A549 (cell line): Measurements from ENCODE around the gene FADS6. TPM values are rescaled to one million over a fixed set of nuclear protein-coding genes. Genes with fewer than 3 reads are reported as not detected.

Source experiments
- ATAC-seq, 2 experiments: fragments of 200-7000 bp in 1 of 2; fragments of >200 bp in 1 of 2; cut with Nextera tagmentation in 1 of 2; cut with Tn5 transposase in 1 of 2; 3 replicates each; pipeline versions ENCODE4 v1.8.0 to v1.9.1; 2018 to 2020; ENCODE audit warnings: mild to moderate bottlenecking in 1 of 2, moderate library complexity in 1 of 2
- CTCF ChIA-PET: fragments of 300-600 bp; sonication (Branson Sonifier 250); formaldehyde crosslinking; extraction: SDS; loops from one replicate; lab custom pipeline; 2021; ENCODE audit warnings: antibody characterized with exemption, inconsistent platforms; lab: Yijun Ruan, JAX
- POLR2A ChIA-PET: fragments of 350-600 bp; formaldehyde crosslinking; extraction: SDS; loops from one replicate; lab custom pipeline; 2021; ENCODE audit warnings: antibody characterized with exemption, inconsistent platforms; lab: Yijun Ruan, JAX
- DNase-seq, 2 experiments: peaks; one replicate each; pipeline versions ENCODE4 v3.0.0 to v3.0.0-alpha.2; 2011 to 2016; ENCODE audit warnings: low read depth in 1 of 2, low spot score in 1 of 2
- FAIRE-seq: peaks from 2 replicates; lab custom pipeline; 2011; peaks lifted over from hg19 to GRCh38; lab: Jason Lieb, UNC
- H3K27ac ChIP-seq, 2 experiments: fragments of >200 bp; sonication (Bioruptor Twin); formaldehyde crosslinking; 3 replicates each; pipeline ENCODE4 v1.5.1; 2016 to 2017
- H3K4me1 ChIP-seq: fragments of >200 bp; sonication (Bioruptor Twin); formaldehyde crosslinking; 3 replicates; pipeline ENCODE4 v1.6.1; 2016
- H3K4me2 ChIP-seq: fragments of >200 bp; sonication (Bioruptor Twin); formaldehyde crosslinking; 3 replicates; pipeline ENCODE4 v1.6.1; 2016
- H3K4me3 ChIP-seq: fragments of >200 bp; sonication (Bioruptor Twin); formaldehyde crosslinking; 3 replicates; pipeline ENCODE4 v1.5.1; 2016
- H3K9me3 ChIP-seq: fragments of >200 bp; sonication (Bioruptor Twin); formaldehyde crosslinking; 3 replicates; pipeline ENCODE4 v1.6.1; 2016
- ATOH8 ChIP-seq: fragments of 250-450 bp; sonication (Bioruptor Pico); IDR thresholded peaks from 2 replicates; pipeline ENCODE4 v1.5.0; 2020; ENCODE audit warnings: low read depth, mild to moderate bottlenecking, moderate library complexity
- BCL3 ChIP-seq: fragments of >200 bp; sonication (Bioruptor Twin); formaldehyde crosslinking; IDR thresholded peaks from 3 replicates; pipeline ENCODE4 v1.6.1; 2016
- BHLHE40 ChIP-seq: IDR thresholded peaks from 2 replicates; pipeline ENCODE4 v1.6.1; 2012; ENCODE audit warnings: low read depth, low read length, inconsistent platforms
- CBX2 ChIP-seq: fragments of 200-600 bp; sonication (generic); IDR thresholded peaks from 2 replicates; pipeline ENCODE4 v1.6.1; 2016; ENCODE audit warnings: low read depth, mild to moderate bottlenecking, borderline replicate concordance
- CEBPB ChIP-seq, 2 experiments: fragments of >200 bp in 1 of 2; sonication (Bioruptor Twin) in 1 of 2; formaldehyde crosslinking in 1 of 2; IDR thresholded peaks; 2 replicates each; pipeline ENCODE4 v1.6.1; 2012 to 2016
- CHD2 ChIP-seq: fragments of 150-350 bp; IDR thresholded peaks from 2 replicates; pipeline ENCODE4 v1.6.1; 2014; ENCODE audit warnings: low read length; ENCODE audit not compliant: partially characterized antibody
- CHD4 ChIP-seq: fragments of 200-600 bp; sonication (generic); IDR thresholded peaks from 2 replicates; pipeline ENCODE4 v1.6.1; 2016; ENCODE audit warnings: antibody characterized with exemption, mild to moderate bottlenecking, borderline replicate concordance
- CTCF ChIP-seq: fragments of >200 bp; sonication (Bioruptor Twin); formaldehyde crosslinking; IDR thresholded peaks from 3 replicates; pipeline ENCODE4 v1.5.1; 2016
- EHMT2 ChIP-seq: fragments of 200-600 bp; sonication (generic); IDR thresholded peaks from 2 replicates; pipeline ENCODE4 v1.6.1; 2016; ENCODE audit warnings: antibody characterized with exemption, low read depth, mild to moderate bottlenecking, moderate library complexity
- ELK1 ChIP-seq: fragments of 150-350 bp; IDR thresholded peaks from 2 replicates; pipeline ENCODE4 v1.6.1; 2014; ENCODE audit warnings: low read depth, mild to moderate bottlenecking, low read length
- EP300 ChIP-seq, 2 experiments: fragments of >200 bp; sonication (Bioruptor Twin); formaldehyde crosslinking; IDR thresholded peaks; 2 replicates in 1 of 2; 3 replicates in 1 of 2; pipeline ENCODE4 v1.6.1; 2016 to 2017
- ESRRA ChIP-seq: fragments of 150-350 bp; IDR thresholded peaks from 2 replicates; pipeline ENCODE4 v1.6.1; 2014; ENCODE audit warnings: mild to moderate bottlenecking, low read length, borderline replicate concordance
- FOSL2 ChIP-seq, 2 experiments: fragments of 450-650 bp in 1 of 2; fragments of >200 bp in 1 of 2; sonication (Bioruptor Twin) in 1 of 2; formaldehyde crosslinking; IDR thresholded peaks; 2 replicates each; pipeline versions ENCODE4 v1.5.0 to v1.6.1; 2016 to 2020; ENCODE audit warnings: mild to moderate bottlenecking in 1 of 2, moderate library complexity in 1 of 2
- FOXS1 ChIP-seq: fragments of 250-450 bp; sonication (Bioruptor Pico); IDR thresholded peaks from 2 replicates; pipeline ENCODE4 v1.5.0; 2020; ENCODE audit warnings: mild to moderate bottlenecking, moderate library complexity
- HDAC2 ChIP-seq: fragments of 200-600 bp; sonication (generic); IDR thresholded peaks from 2 replicates; pipeline ENCODE4 v1.6.1; 2016
- HOXA7 ChIP-seq: fragments of 250-450 bp; sonication (Bioruptor Pico); IDR thresholded peaks from 2 replicates; pipeline ENCODE4 v1.5.0; 2020; ENCODE audit warnings: mild to moderate bottlenecking, moderate library complexity
- JUN ChIP-seq, 2 experiments: fragments of >200 bp; sonication (Bioruptor Twin); formaldehyde crosslinking; IDR thresholded peaks; 2 replicates in 1 of 2; 3 replicates in 1 of 2; pipeline ENCODE4 v1.6.1; 2016 to 2017
- KDM1A ChIP-seq: fragments of 200-600 bp; sonication (generic); IDR thresholded peaks from 2 replicates; pipeline ENCODE4 v1.6.1; 2016; ENCODE audit warnings: low read depth, mild to moderate bottlenecking
- MAX ChIP-seq: IDR thresholded peaks from 2 replicates; pipeline ENCODE4 v1.6.1; 2012
- MAZ ChIP-seq: fragments of 150-350 bp; IDR thresholded peaks from 2 replicates; pipeline ENCODE4 v1.6.1; 2014; ENCODE audit warnings: antibody characterized with exemption, low read depth, low read length, borderline replicate concordance
- NFE2L2 ChIP-seq: fragments of 150-350 bp; conservative IDR thresholded peaks from 2 replicates; pipeline ENCODE4 v1.6.1; 2014; ENCODE audit warnings: low read length
- NR3C1 ChIP-seq: fragments of >200 bp; sonication (Bioruptor Twin); formaldehyde crosslinking; IDR thresholded peaks from 3 replicates; pipeline ENCODE4 v1.6.1; 2017
- POLR2AphosphoS2 ChIP-seq: conservative IDR thresholded peaks from 2 replicates; pipeline ENCODE4 v1.6.1; 2012; ENCODE audit warnings: low read length, improper control_type of control experiment, inconsistent platforms
- RAD21 ChIP-seq, 2 experiments: fragments of >200 bp in 1 of 2; sonication (Bioruptor Twin) in 1 of 2; formaldehyde crosslinking in 1 of 2; IDR thresholded peaks in 1 of 2; conservative IDR thresholded peaks in 1 of 2; 2 replicates in 1 of 2; 3 replicates in 1 of 2; pipeline ENCODE4 v1.6.1; 2012 to 2018; ENCODE audit warnings: inconsistent platforms in 1 of 2
- RCOR1 ChIP-seq: fragments of 150-350 bp; IDR thresholded peaks from 2 replicates; pipeline ENCODE4 v1.6.1; 2014; ENCODE audit warnings: antibody characterized with exemption, low read length, low read depth
- RFX5 ChIP-seq: fragments of 450-650 bp; IDR thresholded peaks from 2 replicates; pipeline ENCODE4 v1.7.1; 2014; ENCODE audit warnings: antibody characterized with exemption, mild to moderate bottlenecking, moderate library complexity
- RNF2 ChIP-seq: fragments of 200-600 bp; sonication (generic); IDR thresholded peaks from 2 replicates; pipeline ENCODE4 v1.6.1; 2016; ENCODE audit warnings: low read depth, mild to moderate bottlenecking, antibody characterized with exemption, moderate library complexity, borderline replicate concordance
- SMC3 ChIP-seq: fragments of >200 bp; sonication (Bioruptor Twin); formaldehyde crosslinking; IDR thresholded peaks from 3 replicates; pipeline ENCODE4 v1.6.1; 2018; ENCODE audit warnings: inconsistent platforms
- SREBF2 ChIP-seq: fragments of 450-650 bp; IDR thresholded peaks from 2 replicates; pipeline ENCODE4 v1.6.1; 2014; ENCODE audit warnings: mild to moderate bottlenecking, moderate library complexity
- TFCP2L1 ChIP-seq: fragments of 250-450 bp; sonication (Bioruptor Pico); IDR thresholded peaks from 2 replicates; pipeline ENCODE4 v1.5.0; 2021; ENCODE audit warnings: mild to moderate bottlenecking
- TP53 ChIP-seq: fragments of 250-450 bp; sonication (Bioruptor Pico); IDR thresholded peaks from 2 replicates; pipeline ENCODE4 v1.5.0; 2021; ENCODE audit warnings: mild to moderate bottlenecking, moderate library complexity
- USF2 ChIP-seq: fragments of 450-650 bp; IDR thresholded peaks from 2 replicates; pipeline ENCODE4 v1.6.1; 2014; ENCODE audit warnings: antibody characterized with exemption
- ZC3H11A ChIP-seq: fragments of 450-650 bp; IDR thresholded peaks from 2 replicates; pipeline ENCODE4 v1.6.1; 2014; ENCODE audit warnings: antibody characterized with exemption, mild to moderate bottlenecking
- ZNF302 ChIP-seq: fragments of 250-450 bp; sonication (Bioruptor Pico); IDR thresholded peaks from 2 replicates; pipeline ENCODE4 v1.9.0; 2021; ENCODE audit warnings: inconsistent platforms, mild to moderate bottlenecking, moderate library complexity
- WGBS: methylation state at CpG from one replicate; pipeline ENCODE4 v1.1.6; 2017; ENCODE audit errors: missing lambda C conversion rate; 5-methylcytosine and 5-hydroxymethylcytosine counted together
- polyA plus RNA-seq, 4 experiments: library from polyadenylated mRNA; depleted of rRNA in 3 of 4; stranded (reverse); fragments of >200 nt; fragmentation: RNase III in 1 of 4; extraction: RNeasy Plus Mini Kit Qiagen cat#74134 plus additional on column Dnase treatment in 1 of 4; gene quantifications; 2 replicates in 3 of 4; 3 replicates in 1 of 4; pipeline ENCODE4 v1.2.3, GENCODE V29; 2011 to 2017

The FADS6 gene
- polyA plus RNA-seq, 2 of the 4 experiments (the other 2 are of a cell fraction), result 0.04 TPM; not detected in 1

- POLR2A ChIA-PET, result interaction anchor here (0.5 to 2.4 kb wide), 64 partner anchors 9 to 520 kb away, joined by 3 to 43 read pairs (median 4); partner anchors contain the start of genes CDR2L, FADS6, GRIN2C and HID1
- Histone ChIP-seq H3K4me1 (peaks cover 22% of the 10 kb centered on the region), H3K4me3 (peak overlapping the region; percentile 69), H3K4me2 (peak overlapping the region; percentile 86), H3K9me3 (no peaks in the 10 kb centered on the region), H3K27ac (peak overlapping the region; percentile 91 to 94)
- CTCF ChIA-PET, result interaction anchor here (0.6 to 42.4 kb wide), 11 partner anchors 15 to 760 kb away, joined by 3 to 1302 read pairs (median 5); partner anchors contain the start of genes FADS6, GRIN2C, NAT9 and OTOP2
- peak; percentile 100 for DNase-seq
- peak; percentile 93 for FAIRE-seq
- ATAC-seq, result peak; percentile 92 to 96
- WGBS, result 1% methylated on average over 39 of the region's 55 CpGs
- TF ChIP-seq ATOH8 (CRISPR knock-in tag) (no peak), BCL3 (peak; percentile 90), RNF2 (no peak), HOXA7 (CRISPR knock-in tag) (peak; percentile 54; the same call in 1 of the 2 replicates), CHD4 (no peak), BHLHE40 (no peak), CHD2 (peak; percentile 25), NFE2L2 (0 out of 2 replicates have a peak, but pooled peaks have one; percentile 2), TFCP2L1 (CRISPR knock-in tag) (no peak), ESRRA (peak; percentile 13; the same call in 1 of the 2 replicates), EP300 (IDR thresholded peaks at IDR 0.05) (no peak), ZC3H11A (no peak), POLR2AphosphoS2 (no peak), RFX5 (peak; percentile 69), FOXS1 (CRISPR knock-in tag) (no peak), ELK1 (no peak), JUN (IDR thresholded peaks at IDR 0.05) (peak; percentile 88 to 89; a peak in 4 of 5 replicates), KDM1A (no peak), MAZ (peak; percentile 66; the same call in 1 of the 2 replicates), CEBPB (IDR thresholded peaks at IDR 0.05) (peak; percentile 80 to 91), SREBF2 (peak; percentile 32; the same call in 1 of the 2 replicates), USF2 (peak; percentile 99), NR3C1 (no peak), CBX2 (no peak), ZNF302 (CRISPR knock-in tag) (no peak), CTCF (no peak), HDAC2 (no peak), TP53 (CRISPR knock-in tag) (peak; percentile 93), RCOR1 (no peak), FOSL2 (IDR thresholded peaks at IDR 0.05) (no peak), FOSL2 (CRISPR knock-in tag; IDR thresholded peaks at IDR 0.05) (no peak), EHMT2 (no peak), RAD21 (conservative IDR thresholded peaks at IDR 0.05 in 1 of 2, IDR thresholded peaks at IDR 0.05 in 1 of 2) (no peak), MAX (peak; percentile 85), SMC3 (no peak)
Observed at GRCh38 chr17:74873037-74873873, 20.2 kb downstream of the FADS6 start.
